Gastrocnemius medialis (tissue), 4 donors: Measurements from ENCODE around the gene SDK2.

Source experiments
- POLR2A ChIP-seq, 2 donors: fragments of 450-650 bp; IDR thresholded peaks; one replicate each; pipeline ENCODE4 v1.6.1; 2017; ENCODE audit warnings: antibody characterized with exemption in 2 of 2, mild to moderate bottlenecking in 2 of 2, moderate library complexity in 2 of 2
- TF ChIP-seq, protein P1 (sequence below), 5 experiments: fragments of 450-650 bp in 3 of 5; fragments of 200-600 bp in 2 of 5; sonication (generic) in 2 of 5; IDR thresholded peaks in 4 of 5; conservative IDR thresholded peaks in 1 of 5; 1 replicate in 4 of 5; 2 replicates in 1 of 5; pipeline ENCODE4 v1.5.1; 2016 to 2019; ENCODE audit warnings: antibody characterized with exemption in 5 of 5, mild to moderate bottlenecking in 3 of 5, moderate library complexity in 3 of 5

GRCh38 chr17:73646409-73647300 lies 2.4 kb upstream of the SDK2 start:
- no peak for TF ChIP-seq POLR2A (IDR thresholded peaks at IDR 0.05)
- TF ChIP-seq, protein P1, sequence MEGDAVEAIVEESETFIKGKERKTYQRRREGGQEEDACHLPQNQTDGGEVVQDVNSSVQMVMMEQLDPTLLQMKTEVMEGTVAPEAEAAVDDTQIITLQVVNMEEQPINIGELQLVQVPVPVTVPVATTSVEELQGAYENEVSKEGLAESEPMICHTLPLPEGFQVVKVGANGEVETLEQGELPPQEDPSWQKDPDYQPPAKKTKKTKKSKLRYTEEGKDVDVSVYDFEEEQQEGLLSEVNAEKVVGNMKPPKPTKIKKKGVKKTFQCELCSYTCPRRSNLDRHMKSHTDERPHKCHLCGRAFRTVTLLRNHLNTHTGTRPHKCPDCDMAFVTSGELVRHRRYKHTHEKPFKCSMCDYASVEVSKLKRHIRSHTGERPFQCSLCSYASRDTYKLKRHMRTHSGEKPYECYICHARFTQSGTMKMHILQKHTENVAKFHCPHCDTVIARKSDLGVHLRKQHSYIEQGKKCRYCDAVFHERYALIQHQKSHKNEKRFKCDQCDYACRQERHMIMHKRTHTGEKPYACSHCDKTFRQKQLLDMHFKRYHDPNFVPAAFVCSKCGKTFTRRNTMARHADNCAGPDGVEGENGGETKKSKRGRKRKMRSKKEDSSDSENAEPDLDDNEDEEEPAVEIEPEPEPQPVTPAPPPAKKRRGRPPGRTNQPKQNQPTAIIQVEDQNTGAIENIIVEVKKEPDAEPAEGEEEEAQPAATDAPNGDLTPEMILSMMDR (IDR thresholded peaks at IDR 0.05 in 4 of 5, conservative IDR thresholded peaks at IDR 0.05 in 1 of 5), result no peak
